Measurements from ENCODE around the gene MKI67.
"Not testable (repeated sequence)": the region's sequence is repeated elsewhere in the genome, so short reads cannot be mapped to it uniquely, and the experiment has no call there.

MKI67 gene

DNA sequence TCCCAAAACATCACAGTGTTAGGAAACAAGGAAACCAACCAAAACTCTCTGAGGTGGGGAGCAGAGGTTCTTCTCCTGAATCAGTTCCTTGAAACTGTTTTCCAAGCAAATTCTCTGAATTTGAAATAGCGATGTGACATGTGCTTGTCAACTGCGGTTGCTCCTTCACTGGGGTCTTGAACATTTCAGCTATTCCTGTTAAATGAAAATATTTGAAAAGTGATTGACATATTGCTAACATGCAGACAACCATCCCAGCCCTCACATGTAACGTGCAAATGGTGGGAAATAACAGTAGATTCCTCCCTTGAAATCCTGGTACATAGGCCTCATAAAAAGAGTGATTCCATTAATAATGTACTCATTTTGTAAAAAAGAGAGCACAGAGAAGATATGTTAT lies 15.9 kb downstream of the MKI67 start:
- in situ Hi-C loops (cut with HindIII; ENCODE audit: low sequenced_read_pairs): no loop called here

DNA sequence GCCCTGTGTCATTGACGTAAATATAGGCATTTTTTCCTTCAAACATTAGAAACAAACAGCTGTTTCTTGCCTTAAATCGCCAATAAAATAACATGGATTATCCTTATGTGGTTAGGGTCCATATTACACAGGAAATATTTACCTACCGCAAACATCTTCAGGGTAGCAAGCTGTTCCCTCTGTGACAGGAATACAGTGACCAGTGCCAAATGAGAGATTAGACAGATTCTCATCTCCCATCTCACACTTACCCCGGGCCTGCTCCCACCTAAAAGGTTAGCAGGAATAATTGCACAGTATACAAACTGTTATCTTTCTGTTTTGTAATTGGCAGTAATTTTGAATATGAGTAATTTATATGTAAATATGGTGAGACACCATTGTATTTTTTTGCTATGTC lies 16.5 kb downstream of the MKI67 start:
- in situ Hi-C loops (cut with HindIII; ENCODE audit: low sequenced_read_pairs): no loop called here

DNA sequence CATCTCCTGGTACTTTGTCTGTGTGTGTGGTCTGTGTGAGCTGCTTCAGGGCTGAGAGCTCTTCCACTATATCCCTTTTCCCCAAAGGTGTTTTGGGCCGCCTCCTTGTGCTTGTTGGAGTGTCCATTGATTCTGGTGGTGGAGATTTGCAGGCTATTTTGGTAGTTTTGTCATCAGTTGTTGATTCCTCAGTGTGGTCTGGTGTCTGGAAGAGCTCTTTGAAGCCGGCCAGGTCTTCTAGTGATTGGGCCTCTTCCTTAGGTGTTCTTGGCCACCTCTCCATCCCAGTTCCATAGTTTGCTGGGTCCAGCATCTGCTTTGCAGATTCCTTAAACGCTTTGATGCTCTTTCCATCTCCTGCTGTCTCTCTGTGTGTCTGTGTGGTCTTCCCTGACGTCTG lies 20.8 kb downstream of the MKI67 start:
- in situ Hi-C loops (cut with HindIII; ENCODE audit: low sequenced_read_pairs): no loop called here

DNA sequence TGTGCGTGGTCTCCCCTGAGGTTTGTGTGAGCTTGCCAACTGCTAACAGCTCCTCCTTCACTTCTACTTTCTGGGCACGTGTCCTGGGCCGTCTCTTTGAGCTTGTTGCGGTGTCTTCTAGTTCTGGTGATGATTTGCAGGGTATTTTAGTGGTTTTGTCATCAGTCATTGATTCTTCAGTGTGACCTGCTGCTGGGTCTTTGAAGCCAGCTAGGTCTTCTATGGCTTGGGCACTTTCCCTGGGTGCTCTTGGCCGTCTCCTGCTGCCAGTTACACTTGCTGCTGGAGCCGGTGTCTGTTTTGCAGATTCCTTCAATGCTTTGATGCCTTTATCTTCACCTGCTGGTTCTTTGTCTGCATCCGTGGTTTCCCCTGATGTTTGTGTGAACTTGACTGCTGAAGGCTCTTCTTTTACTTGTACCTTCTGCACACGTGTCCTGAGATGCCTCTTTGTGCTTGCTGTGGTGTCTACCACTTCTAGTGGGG lies 23.0 kb downstream of the MKI67 start:
- in situ Hi-C loops (cut with HindIII; ENCODE audit: low sequenced_read_pairs): no loop called here

DNA sequence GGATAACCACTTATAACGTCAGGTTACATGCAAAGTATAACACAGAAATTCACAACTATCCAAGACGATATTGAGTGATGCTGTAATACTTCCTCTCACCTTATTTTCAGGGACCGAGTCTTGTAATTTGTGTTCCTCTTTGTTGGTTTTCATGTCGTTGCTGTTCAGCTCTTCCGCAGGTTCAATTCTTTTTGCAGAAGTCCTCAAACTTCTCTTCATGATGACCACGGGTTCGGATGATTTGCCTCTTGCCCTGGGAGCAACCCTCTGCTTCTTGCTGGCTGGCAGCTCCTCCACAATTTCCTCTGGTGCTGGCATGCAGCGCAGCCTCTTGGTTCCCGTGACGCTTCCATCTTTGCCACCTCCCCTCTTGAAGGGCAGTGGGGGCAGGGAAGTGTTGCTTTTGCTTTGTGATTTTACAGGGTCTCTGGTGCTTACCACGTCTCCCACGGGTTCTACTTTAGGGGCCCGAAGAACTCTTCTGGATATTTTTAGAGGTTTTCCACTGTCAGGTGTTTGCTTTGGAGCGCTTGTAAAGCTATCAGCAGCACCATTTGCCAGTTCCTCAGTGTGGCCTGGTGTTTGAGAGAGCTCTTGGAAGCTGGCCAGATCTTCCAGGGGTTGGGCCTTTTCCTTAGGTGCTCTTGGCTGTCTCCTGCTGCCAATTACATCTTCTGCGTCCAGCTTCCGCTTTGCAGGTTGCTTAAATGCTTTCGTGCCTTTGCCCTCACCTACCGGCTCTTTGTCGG lies 23.6 kb downstream of the MKI67 start:
- in situ Hi-C loops (cut with HindIII; ENCODE audit: low sequenced_read_pairs): no loop called here

DNA sequence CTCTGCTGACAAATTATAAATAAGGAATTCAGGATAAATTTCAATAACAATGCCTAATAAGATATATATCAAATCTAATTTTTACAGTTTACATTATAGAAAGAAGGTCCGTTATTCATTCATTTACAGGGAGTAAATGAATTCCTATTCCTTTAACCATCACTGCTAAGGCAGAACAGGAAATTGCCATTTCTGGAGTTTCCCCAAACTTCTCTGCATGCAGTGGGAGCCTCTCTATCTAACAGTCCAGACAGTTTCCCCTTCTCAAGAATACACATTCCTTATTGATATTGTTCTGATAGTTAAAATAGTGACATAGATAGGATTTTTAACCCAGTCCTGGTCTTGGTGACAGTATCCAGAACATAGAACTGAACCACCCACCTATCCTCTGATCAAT lies 24.3 kb downstream of the MKI67 start:
- in situ Hi-C loops (cut with HindIII; ENCODE audit: low sequenced_read_pairs): no loop called here

DNA sequence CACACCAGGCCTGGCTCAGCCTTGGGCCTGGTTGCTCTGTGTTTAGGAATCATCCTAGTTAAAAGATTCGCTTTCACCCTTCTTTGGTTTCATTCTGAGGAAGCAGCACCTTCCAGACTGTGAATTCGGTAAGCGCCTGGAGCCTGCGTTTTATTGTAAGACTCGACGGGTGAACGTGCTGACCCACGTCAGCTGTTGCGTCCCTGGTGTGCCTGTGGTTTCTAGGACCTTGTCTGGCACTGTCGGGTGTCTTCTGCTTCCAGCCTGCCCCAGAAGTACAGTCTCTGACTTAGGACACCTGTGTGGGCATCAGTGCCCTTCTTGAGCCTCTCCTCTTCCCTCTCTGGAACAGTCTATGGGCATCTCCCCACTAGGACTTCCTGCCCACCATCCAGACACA lies 26.3 kb downstream of the MKI67 start:
- in situ Hi-C loops (cut with HindIII; ENCODE audit: low sequenced_read_pairs): no loop called here

DNA sequence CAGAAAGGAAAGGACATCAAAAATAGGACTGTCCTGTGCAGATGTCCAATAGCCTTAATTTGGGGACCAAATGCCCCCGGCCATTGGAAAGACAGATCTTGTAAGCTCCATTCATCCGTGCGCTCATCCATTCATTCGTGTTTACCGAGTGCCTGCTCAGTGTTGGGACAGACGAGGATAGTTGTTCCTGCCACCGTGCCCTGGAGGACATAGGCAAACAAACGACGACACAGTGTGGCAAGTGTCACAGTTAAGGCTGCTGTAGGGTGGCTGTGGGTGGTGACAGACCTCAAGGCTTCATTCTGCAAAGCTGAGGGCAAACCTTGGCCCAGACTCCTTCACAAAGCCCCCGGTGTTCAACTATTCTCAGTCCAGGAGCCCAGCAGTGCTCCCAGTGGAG lies 27.6 kb downstream of the MKI67 start:
- in situ Hi-C loops (cut with HindIII; ENCODE audit: low sequenced_read_pairs): no loop called here

DNA sequence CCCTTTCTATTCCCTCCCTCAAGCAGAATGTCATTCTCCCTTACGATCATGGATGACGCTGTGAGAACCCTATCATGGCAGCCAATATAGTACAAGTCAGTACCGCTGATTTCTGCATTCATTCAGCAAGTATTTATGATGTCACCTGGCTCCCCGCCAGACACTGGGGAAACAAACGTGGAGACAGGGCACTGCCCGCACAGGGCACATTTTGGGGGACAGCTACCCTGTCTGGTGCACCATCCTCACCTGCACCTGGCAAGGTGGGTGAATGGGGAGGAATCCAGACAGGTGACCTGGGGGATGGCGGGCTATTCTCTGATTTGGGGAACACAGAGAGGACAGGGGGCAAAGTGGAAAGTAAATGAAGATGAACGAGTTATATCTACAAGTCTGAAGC lies 28.4 kb downstream of the MKI67 start:
- in situ Hi-C loops (cut with HindIII; ENCODE audit: low sequenced_read_pairs): no loop called here

DNA sequence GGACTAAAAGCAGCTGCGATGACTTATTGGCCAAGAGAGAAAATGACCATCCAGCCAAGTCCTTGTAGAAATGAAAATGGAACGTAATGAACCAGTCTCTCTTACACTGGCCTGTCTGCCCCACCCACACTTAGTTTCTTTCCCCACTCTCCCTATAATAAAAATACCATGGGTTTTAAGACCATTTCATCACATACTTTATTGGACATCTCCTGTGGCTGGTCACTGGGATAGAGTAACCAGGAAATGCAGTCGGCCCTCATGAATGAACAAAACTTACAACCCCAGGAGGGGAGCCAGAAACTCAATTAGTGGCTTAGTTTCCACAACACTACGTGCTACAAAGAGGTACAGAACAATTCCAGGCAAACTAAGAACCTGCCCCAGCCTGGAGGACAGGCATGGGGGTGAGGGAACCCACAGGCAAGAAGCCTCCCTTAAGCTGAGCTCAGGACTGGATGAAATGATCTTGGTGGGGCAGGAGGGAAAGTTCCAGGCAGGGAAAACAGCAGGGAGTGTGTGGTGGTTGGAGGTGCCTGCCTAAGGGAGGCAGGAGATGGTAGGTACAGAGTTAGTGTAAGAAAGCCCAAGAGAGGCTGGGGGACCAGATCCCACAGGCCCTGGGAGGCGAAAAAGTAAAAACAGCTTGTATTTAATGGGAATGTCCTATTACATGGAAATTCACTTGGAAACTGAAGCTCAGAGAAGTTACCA lies 29.6 kb downstream of the MKI67 start:
- in situ Hi-C loops (cut with HindIII; ENCODE audit: low sequenced_read_pairs): no loop called here

DNA sequence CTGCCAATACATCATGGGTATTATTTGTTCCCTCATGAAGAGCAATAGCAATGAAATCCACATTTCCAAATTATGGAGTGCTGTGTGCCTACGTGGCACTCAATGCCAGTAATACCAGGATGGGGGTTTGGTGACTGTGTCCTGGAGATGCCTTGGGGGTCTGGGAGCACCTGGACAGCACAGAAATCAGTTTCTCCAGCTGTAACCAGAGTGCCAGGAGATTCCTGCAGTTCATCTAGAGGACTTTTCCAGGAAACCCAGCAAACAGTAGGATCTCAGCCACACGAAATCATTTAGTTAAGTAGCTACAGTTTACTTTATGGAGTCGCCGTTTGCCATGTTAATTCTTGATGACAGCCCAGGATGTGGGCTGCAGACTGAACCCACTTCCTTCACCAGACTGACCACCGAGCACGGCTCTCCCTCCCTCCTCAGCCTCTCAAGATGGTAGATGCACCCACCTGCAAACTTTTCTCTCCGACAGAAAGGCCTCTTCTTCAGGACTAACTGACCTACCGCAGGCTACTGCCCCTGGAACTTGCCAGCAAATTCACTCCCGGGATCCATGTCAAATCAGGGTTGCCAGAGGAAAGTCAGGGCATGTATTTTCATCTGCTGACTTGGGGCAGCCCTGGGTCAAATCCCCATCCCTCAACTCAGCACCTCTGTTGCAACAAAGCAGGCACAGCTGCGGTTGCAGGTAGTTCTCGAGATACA lies 30.3 kb downstream of the MKI67 start:
- in situ Hi-C loops (cut with HindIII; ENCODE audit: low sequenced_read_pairs): no loop called here

DNA sequence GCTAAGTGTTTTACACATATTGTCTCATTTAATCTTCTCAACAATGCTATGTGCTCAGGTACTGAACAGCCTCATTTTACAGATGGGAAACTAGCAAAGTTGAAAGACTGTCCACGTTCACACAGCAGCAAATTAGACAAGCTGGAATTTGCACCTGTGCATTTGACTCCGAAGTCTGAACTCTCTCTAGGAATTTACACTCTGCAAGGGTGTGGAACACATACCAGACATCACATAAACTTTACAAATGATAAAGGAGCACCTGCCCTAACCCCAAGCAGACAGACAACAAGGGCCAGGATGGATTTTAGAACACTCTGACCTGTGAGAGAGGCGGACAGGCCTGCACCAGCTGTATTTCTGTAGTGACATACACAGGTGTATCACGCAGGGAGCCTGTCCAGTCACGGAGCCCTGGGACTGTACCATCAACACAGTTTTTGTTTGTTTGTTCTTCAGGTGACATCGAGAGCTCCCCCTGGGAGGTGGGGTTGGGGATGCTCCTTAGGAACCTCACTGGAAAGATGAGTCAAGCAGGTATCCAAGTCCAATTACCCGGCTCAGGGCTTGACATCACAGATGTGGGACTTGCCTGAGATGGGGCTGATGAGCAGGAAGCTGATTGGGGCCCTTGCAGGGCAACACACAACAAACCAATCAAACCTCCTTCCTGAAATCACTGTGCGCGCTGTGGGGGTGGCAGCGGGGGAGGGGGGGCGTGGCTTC lies 31.0 kb downstream of the MKI67 start:
- in situ Hi-C loops (cut with HindIII; ENCODE audit: low sequenced_read_pairs): no loop called here

DNA sequence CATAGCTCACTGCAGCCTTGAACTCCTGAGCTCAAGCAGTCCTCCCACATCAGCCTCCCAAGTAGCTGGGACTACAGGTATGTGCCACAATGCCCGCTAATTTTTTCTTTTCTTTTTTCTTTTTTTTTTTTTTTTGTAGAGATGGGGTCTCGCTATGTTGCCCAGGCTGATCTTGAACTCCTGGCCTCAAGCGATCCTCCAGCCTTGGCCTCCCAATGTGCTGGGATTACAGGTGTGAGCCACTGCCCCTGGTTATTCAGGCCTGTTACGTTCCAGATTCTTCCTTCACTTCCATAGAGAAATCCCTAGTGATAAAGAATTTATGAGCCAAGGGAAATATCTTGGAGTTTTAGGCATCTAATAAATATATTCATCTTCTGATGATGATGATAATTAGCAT lies 31.6 kb downstream of the MKI67 start:
- in situ Hi-C loops (cut with HindIII; ENCODE audit: low sequenced_read_pairs): not testable (repeated sequence)

DNA sequence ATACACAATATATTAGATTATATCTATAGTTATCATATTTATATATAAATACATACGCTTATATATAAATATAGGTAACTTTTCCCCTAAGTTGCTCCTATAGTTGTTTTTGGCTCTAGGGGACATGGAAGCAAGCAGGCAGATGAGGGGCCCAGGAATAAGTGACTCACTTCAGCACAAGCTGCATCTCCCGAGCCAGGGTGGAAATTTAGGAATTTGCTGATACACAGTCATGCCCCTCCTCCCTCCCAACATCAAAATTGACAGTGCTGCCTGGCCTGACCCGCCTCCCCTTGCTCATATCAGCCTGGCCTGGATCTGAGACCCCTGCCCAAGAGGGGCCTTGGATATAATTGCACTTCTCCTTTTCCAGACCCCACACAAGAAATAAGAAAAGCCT lies 33.8 kb downstream of the MKI67 start:
- in situ Hi-C loops (cut with HindIII; ENCODE audit: low sequenced_read_pairs): no loop called here

DNA sequence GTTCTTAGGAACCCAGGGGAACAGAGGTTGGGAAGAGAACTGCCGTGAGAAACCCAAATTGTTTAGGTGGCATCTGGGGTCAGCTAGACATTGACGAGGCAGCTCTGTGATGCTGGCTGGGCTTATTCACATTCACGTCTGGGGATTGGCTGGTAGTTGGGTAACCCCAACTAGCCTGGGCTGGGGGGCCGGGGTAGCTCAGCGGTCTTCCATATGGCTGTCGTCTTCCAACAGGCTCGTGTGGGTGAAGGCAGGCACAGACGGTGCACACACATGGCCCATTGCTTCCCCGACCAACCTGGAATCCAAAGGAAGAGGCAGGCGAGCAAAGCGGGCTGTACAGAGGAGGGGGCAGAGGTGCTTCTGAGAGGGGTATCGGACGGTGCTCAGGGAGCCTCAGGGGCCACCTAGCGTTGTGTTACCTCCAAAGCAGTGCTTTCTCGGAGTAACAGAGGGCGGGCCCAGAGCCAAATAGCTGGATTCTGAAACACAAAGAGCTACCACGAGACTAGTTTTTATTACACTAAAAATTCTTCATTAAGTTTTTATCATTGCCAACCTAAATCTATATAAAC lies 34.5 kb downstream of the MKI67 start:
- in situ Hi-C loops (cut with HindIII; ENCODE audit: low sequenced_read_pairs): no loop called here

DNA sequence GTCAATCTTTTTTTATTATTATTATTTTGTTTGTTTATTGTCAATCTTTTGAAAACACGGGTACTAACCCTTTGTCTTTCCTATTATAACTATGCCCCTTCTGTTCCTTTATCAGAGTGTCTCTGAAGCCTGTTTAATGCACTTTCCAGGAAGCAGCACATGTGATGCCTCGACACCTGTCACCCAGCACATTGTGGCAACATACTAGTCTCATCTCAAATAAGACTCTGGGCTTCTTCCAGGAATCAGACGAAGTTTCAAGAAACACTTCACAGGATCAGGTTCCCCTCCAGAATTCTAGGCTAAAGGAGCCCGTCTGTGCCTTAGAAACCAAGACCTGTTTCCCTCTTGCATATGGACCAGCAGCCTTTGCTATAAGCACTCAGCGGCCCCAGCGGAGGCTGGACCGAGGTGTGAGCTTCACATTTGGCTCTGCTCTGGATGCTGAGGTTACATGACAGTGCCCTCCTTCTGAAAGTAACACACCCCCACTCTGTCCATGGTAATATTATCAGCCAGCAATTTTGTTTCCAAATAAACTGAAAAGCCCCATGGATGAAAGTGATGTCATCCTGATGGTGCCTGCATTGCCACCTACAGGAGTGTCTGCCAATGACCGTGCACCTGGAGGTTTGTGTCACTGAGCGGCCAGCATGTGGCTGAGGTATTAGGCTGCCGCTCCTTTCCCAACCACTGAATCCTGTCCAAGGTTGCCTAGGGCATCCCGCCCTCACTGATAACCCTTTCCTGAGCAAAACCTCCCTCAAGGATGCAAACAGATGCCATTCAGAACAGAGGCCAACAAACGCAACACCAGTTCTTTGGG lies 38.1 kb downstream of the MKI67 start:
- in situ Hi-C loops (cut with HindIII; ENCODE audit: low sequenced_read_pairs): no loop called here

DNA sequence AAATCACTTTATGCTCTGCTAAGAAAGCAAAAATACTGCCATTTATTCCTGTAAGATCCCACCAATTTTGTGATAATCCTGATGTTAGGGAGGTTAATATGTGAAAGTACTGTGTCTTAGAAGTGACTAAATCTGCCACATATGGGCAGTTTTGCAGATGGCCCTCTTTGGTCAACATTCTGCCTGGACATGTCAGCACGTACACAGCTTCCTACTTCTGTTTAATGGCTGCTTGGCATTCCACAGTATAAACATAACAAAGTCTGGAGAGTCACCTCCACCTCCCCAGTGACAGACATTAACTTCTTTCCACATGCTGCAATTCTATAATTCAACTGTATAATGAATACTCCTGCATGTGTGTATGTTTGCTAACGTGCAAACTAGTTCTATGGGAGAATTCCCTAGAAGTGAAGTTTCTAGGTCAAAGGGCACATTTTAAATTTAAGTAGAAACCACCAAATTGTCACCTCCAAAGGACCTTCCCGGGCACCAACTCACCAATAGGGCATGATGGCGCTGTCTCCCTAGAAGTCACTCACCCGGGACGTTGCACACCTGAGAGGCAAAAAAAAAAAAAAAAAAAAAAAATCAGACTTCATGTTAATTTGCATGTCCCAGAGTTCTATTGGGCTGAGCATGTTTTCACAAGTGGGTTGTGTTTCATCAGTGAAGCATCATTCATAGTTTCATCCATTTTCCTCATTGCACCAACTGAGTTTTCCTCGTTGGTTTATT lies 38.9 kb downstream of the MKI67 start:
- in situ Hi-C loops (cut with HindIII; ENCODE audit: low sequenced_read_pairs): no loop called here

DNA sequence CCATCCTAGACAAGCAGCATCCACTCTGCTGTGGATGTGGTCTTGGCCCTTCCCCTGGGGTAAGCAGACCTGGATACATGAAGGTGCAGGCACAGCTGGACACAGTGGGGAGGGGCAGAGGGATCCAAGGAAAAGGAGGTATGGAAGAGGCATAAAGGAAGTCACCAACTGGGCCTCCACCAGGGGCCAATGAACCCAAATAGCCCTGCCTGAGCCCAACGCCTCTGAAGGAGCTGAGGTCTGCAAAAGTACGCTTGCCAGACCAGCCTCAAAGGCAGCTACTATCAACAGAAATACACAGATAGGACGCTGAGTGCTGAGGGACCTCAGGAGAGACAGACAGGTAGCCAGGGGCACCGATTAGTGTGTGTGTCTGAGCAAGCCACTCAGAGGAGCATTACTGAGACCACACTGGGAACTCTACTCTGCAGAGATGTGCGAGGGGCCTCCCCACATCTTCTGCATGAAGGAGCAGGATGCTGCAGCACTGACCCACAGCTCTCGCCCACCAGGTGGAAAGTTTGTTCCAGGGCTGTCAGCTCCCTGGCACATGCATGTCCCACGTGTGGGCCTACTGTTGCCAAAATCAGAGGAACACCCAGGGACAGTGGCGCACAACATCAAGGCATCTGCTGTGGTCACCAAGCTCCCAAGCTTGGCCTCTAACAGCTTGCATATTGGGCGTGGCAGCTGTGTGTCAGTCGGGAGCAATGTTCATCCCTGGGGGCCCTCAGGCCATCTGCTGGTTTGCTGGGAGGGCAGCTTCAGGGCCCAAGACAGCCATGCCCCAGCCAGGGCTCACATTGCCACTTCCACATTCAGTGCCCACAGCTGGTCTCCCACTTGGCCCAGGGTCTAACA lies 40.0 kb downstream of the MKI67 start:
- in situ Hi-C loops (cut with HindIII; ENCODE audit: low sequenced_read_pairs): no loop called here

Data from endothelial cell of hepatic sinusoid (primary cell).